HG02981 (cell line): Measurements from ENCODE around the gene KDM2A.

Experiments
- ATAC-seq: cut with Tn5 transposase; IDR thresholded peaks from one replicate; pipeline ENCODE4 v1.9.1; 2021; ENCODE audit warnings: mild to moderate bottlenecking, moderate library complexity; ENCODE audit not compliant: unreplicated experiment

KDM2A gene

DNA sequence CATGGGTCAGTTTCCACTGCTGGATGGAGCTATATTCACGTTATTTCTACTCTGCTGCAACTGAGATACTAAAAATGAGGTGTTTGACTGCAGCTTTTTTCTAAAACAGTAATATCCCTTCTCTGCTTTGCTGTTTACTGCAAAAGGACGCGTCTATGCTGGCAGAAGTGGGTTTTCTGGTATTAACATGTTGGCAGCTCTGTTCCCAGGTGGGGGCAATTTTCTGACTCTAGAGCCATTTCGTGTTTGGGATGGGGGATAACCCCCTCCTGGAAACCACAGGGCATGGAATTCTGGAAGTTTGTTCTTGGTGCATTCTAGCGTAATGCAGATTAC lies 152.1 kb downstream of the KDM2A start:
- ATAC-seq = no peak

DNA sequence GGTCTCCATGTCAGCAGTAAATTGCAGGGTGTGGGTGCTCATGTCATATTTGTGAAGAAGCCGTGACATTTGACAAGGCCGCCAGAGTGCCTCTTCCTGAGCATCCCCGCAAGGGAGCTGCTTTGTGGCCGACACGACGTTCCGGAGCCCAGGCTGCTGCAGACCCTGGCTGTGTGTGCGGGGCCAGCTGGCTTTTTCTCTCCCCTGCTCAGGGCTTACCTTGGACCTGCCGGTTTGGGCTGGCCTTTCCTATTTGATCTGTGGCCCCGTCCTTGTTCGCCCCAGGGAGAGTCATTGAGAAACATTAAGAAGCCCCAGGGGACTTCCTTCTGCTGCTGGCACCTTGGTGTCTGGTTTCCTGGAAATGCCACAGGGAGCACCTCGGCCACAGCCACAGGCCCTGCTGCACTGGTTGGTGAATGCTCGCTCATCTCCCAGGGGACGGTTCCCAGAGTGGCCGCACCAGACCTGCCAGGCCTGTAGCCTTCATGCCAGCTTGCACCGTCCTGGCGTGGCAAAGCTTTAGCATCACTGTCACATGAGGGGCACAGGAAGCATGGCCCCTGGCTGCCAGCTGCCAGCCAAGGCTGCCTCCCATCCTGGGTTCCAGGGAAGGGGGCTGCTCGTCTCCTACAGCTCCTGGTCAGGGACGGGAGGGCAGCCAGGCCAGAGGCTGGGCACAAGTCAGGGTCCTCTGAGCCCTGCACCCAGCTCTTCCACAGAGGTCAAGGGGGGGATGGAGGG lies 152.7 kb downstream of the KDM2A start:
- ATAC-seq = no peak

DNA sequence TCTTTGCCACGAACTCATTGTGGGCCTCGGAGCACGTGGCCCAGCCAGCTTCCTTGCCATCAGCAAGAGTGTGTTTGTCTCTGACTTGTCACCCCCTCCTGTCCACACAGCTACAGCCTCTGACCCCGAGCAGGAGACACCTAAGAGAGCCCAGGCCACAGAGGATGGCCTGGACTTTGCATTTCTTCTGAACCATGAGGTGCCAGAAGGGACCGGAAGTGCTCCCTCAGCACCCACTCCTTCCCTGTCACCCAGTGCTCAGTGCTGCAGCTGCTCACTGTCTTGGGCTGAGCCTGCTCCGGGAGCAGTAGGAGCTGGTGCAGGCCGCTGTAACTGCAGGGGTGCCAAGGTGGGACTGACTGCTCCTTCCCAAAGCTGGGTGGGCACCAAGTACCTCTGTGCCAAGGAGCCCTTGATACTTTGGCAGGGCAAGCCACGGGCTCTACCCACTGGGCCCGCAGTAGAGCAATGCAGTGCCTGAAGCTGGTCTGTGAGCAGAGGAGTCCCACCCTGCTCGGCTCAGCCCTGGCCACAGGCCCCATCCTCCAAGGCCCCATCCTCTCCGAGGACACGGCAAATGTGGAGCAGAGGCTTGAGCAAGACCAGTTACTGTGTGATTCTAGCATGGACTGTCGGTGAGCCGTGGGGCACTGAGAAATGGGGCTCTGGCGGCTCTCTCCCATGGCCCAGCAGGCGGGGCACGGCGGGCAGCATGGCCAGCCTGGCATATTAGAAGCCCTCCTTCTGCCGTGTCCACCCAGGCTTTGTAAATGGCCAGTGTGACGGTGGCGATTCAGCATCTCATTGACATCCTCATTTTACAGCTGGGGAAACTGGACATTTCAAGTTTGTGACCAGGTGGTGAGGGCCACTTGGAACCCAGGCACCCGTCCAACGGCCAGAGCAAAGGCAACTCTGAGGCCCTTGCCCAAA lies 153.5 kb downstream of the KDM2A start:
- no peak for ATAC-seq

DNA sequence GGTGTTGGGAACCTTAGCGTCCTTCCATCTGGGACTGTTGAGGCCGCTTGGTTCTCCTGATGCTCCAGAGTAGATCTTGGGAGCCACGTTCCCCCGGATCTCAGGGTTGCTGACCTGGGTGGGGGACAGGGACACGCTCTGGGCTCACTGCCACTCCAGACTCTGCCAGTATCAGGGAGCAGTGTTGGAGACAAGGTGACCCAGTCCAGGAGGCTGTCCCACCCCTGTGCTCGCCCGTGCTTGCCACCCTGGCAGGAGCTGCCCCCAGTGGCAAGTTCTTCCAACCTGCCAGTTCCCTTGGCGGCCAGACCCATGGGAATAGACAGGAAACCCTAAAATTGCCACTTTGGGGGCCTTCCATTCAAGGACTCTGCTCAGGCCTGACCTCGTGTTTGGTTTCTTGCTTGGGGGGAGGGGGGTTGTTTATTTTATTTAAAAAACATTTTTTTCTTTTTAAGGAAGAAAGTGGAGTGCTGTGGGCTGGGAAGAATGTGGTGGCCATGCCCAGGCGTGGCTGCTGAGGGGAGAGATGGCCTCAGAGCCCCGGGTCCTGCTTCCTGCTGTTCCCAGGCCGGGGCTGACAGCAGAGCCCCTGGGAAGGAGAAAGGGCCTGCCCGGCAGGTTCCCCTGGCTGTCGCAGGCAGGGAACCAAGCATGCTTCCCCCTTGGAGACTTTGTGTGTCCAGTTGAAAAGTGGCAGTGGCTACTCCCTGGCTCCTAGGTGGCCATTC lies 154.4 kb downstream of the KDM2A start:
- ATAC-seq = no peak

DNA sequence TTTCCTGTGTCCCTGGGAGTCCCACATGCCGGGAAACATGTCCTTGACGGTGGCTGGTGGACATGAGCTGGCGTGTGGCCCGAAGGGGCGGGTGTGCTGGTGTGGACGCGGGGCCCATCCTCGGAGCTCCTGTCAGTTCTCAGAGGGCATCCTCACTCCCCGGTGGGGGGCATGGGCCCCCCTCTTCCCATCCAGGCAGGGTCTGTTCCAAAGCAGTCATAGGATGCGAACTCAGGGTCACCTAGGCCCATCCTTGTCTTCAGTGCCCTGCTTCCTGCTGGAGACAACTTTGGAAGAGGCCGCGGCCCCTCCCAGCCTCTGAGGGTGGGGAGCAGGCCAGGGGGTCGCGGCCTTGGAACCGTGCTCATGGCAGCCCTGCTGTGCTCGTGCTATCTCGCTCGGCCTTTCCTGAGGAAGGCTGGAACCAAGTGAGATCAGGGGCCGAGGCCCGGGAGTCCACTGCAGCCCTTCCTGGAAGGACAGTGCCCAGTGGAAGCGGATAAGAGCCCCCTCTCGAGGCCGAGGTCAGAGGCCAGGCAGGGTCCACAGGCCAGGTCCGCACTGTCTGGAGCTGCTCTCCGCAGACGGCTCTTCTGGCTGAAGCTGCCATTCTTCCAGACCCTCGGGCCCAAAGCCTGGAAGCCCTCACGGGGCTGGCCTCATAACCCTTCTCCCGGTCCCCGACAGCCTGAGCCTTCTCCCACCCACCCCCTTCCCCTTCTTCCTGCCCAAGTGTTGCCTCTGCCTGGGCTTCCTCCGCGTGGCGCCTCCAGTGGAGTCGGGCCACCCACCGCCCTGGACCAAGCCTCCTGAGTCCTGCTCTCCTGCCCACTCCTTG lies 155.9 kb downstream of the KDM2A start:
- no peak for ATAC-seq

DNA sequence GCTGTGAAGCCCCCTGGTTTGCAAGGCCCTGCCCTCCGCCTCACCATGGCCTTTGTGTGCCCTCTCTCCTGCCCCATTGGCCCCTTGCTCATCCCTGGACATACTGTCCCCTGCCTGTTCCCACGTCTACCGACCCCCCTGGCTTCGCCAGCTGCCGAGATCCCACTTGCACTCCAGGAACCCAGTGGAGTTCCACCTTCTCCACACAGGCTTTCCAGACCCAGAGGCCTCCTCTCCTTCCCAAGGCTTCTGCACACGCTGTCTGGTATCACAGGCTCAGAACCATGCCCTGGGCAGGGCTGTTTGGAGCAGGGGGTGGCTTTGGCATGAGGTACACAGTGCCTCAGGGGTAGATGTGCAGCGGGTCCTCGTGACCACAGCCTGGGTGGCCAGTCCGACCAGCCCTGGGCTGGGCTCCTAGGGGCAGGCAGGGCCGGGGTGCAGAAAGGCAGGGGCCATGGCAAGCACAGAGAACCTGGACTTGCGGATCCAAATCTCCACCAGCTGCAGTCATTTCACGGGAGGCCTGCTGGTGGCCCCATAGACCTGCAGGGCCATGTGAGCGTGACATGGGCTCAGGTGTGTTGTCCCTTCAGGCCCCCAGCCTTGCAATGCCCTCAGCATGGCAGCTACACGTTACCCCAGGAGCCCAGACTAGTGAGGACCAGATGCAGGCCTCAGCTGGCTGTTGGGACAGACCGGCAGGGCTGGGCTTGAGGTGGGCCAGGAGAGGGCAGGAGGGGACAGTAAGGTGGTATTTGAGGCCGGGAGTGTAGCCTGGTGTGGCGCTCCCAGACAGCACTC lies 156.7 kb downstream of the KDM2A start:
- no peak for ATAC-seq

DNA sequence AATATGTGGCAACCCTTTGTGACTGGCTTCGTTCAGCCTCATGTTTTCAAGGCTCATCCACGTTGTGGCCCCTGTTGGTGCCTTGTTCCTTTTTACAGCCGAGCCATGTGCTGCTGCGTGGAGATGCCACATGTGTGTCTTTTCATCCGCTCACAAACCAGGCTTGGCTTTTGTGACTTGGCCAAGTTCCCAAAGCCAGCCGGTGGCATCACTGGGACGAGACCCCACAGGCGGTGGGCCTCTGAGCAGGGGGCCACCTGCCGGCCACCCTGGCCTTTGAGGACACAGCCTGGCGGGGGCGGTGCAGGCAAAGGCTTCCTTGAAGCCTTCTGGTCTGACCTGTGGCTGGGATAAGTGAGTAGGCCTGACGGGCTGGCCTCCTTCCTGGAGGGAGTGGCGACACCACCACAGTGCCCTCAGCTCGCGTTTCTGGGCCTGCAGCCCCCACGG lies 157.7 kb downstream of the KDM2A start:
- ATAC-seq = peak; percentile 16

DNA sequence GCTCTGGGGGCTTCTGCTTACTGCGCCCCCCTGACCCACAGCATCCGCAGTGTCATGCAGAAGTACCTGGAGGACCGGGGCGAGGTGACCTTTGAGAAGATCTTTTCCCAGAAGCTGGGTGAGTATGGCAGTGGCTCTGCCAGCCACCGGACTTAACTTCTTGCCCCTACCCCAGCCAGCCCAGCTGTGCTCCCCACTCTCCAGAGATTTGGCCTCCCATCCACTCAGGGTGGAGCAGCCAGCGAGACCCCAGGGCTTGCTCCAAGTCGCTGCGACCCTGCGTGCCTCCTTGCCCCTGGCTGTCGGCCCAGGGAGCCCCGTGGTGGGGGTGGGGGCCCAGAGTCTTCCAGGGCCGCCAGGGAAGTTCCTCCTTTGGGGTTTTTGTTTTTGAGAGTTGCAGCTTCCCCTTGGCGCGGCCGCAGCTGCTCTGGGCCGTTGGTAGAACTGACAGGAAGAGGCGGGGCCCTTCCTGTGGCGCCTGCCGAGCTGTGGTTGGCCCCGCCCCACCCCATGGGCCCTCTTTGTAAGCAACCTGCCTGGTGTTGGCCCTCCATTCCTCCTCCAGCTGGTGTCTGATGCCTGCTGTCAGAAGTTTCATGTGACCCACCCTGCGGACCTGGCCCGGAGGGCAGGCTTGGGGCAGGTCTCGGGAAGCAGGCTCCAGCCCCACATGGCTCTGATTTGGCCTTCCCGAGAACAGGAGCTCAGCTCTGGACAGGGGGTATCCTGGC lies 158.3 kb downstream of the KDM2A start:
- peak; percentile 68 for ATAC-seq

DNA sequence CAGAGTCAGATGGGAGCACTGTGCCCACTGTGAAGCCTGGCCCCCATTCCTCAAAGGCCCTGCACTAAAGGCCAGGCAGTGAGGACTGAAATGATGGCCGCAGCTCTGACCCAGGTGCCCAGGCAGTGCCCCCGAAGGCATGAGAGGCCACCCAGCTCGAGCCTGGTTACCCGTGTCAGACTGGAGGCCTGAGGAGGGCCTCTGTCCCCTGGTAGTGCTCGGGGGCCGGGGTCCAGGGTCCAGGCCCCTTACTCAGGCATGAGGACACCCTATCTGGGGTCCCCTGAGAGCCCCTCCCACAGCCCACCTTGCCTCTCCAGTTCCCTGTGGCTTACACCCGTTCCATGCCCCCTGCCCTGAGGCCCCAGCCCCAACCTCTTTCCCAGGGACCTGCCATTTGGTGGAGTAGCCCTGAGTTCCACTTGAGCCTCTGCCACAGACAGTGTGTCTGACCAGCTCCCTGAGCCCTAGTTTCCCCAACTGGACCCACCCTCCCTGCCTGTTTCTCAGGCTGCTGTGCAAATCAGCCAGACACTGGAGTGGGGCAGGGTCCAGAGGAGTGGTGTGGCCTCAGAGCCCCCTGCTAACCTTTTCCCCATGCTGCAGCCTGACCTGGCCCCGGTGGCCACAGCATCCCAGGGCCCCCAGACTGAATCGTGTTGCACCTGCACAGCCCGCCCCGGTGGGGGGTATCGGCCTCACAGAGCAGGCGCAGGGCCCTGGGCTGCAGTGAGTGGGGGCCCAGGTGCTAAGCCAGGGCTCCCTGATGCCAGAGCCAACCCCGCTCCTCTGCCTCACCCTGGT lies 159.3 kb downstream of the KDM2A start:
- ATAC-seq = no peak

DNA sequence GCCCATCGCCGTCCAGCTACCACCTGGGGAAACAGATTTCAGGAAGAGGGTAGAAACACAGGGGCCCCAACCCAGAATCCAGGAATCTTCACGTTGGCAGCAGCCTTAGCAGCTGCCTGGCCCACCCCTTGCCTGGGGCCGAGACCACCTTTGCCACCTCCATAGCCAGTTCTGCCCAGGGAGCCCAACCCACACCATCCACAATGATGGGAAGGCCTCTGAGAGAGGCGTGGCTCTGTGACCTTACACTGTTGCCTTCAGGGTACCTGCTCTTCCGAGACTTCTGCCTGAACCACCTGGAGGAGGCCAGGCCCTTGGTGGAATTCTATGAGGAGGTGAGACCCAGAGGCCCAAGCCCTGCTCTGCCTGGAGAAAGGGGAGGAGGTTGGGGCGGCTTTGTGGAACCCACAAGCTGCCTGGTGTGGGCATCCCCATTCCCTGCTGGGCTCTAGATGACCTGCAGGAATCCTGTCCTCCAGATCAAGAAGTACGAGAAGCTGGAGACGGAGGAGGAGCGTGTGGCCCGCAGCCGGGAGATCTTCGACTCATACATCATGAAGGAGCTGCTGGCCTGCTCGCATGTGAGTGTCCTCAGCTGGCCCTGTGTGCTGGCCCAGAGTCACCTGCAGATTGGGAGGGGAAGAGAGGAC lies 160.0 kb downstream of the KDM2A start:
- no peak for ATAC-seq

DNA sequence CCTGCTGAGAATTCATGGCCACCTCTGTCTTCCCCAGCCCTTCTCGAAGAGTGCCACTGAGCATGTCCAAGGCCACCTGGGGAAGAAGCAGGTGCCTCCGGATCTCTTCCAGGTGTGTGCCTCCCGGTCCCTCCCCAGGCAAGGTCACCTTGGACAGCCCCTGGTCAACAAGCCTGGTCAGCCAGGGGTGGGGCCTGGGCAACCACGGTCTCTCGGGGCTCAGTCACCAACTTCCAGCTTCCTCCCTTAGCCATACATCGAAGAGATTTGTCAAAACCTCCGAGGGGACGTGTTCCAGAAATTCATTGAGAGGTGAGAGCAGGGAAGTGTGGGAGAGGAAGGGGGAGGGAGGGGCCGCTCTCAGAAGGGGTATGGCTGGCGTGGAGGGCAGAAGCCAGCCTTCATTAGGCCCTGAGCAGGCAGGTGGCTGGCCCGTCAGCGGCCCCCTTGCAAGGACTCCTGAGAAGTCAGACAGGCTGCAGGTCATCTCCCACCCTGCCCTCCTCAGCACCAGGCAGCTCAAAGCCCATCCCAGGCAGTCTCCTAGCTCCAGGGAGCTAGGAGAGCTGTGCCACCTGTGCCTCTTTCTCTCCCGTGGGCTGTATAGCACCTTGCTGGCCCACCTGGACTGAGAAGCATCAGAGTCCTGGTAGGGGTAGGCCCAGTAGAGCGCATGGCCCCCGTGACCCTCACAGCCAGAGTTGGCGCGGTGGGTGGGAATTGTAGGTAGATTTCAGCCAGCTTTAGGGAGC lies 160.7 kb downstream of the KDM2A start:
- no peak for ATAC-seq

DNA sequence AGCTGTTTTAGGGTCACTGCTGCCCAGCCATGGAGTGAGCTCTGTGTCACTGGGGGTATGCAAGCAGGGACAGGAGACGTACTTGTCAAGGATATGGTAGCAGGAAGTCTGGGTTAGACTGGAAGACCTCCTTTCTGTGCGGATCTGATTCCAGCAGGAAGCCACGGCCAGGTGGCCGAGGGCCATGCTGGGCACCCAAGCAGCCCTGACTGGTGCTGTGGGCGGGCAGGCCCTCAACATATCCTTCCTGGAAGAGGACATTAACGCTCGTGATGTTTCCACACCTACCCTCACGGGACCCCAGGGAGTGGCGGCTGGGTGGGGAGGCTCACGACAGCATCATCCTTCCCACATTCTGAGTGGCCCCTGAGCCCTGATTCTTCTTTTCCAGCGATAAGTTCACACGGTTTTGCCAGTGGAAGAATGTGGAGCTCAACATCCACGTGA lies 161.3 kb downstream of the KDM2A start:
- no peak for ATAC-seq

DNA sequence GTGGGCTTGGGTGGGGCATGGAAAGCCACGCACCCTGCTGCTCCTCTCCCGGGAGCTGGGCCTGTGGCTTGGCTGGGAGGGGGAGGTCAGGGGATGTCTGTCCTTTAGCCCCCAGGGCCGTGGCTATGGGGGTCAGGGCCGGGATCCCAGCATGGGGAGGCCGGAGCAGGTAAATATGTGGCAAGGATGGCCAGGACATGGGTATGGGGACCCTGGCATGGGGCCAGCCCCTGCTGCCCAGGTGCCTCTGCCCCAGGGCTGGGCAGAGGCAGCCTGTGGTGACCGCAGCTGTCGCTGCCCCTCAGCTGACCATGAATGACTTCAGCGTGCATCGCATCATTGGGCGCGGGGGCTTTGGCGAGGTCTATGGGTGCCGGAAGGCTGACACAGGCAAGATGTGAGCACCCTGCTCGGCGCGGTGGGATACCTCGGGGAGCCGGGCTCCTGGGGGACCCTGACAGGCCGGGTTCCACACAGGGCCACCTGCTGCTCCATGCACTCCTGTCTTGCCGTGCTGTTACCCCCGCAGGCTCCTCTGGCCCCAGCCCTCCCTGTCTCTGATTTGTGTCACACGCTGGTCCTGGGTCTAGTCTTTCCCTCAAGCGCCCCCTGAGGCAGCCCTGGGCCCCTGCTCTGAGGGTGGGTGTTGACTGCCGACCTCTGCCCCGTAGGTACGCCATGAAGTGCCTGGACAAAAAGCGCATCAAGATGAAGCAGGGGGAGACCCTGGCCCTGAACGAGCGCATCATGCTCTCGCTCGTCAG lies 161.9 kb downstream of the KDM2A start:
- ATAC-seq = no peak

DNA sequence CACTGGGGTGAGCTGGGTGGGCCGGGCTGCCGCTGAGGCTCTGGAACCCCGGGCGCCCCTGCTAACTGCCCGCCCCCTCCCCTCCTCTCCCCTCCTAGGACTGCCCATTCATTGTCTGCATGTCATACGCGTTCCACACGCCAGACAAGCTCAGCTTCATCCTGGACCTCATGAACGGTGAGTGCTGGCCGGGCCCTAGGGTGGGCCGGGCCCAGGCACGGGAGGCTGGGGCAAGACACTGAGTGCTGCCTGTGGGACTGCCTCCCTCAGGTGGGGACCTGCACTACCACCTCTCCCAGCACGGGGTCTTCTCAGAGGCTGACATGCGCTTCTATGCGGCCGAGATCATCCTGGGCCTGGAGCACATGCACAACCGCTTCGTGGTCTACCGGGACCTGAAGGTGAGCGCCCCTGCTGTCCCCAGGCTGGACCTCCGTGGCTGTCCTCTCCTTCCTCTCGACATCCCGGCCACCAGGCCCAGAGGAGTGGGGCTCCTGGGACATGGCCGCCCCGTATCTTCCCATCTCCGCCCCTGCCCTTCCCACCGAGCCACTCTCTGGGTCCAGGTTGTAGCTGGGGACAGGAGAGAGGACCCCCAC lies 162.6 kb downstream of the KDM2A start:
- no peak for ATAC-seq

DNA sequence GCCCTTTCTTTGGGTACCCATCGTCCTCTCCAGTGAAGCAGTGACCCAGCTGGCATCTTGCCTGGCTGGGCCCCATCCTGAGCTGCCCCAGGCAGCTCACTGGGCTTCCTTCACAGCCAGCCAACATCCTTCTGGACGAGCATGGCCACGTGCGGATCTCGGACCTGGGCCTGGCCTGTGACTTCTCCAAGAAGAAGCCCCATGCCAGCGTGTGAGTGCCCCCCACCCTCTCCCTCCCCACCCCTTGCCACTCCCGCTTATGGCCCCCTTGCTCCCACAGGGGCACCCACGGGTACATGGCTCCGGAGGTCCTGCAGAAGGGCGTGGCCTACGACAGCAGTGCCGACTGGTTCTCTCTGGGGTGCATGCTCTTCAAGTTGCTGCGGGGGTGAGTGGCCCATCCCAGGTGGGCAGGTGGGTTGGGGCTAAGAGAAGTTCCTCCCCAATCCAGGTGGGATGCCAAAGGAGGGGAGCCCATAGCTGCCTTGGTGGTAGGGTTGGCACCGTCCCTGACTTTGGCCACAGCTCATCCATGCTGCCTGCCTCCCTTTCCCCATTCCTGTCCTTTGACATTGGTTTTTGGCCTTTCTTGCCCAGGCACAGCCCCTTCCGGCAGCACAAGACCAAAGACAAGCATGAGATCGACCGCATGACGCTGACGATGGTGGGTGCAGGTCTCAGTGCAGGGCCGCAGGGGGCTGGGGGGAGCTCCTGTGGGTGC lies 163.3 kb downstream of the KDM2A start:
- ATAC-seq = no peak
